G401 (cell line): Measurements from ENCODE around the gene PSMD4. TPM values are rescaled to one million over a fixed set of nuclear protein-coding genes. Genes with fewer than 3 reads are reported as not detected.
A peak's percentile ranks its signal among the peaks of the same experiment; 100 is the strongest.
"Not testable (repeated sequence)": the region's sequence is repeated elsewhere in the genome, so short reads cannot be mapped to it uniquely, and the experiment has no call there.

Experiments
- DNase-seq: peaks from one replicate; pipeline ENCODE4 v3.0.0-alpha.2; 2015; ENCODE audit warnings: low spot score
- in situ Hi-C: cut with HindIII; loops from 2 replicates; pipeline ENCODE4 v1.10.0; 2016; ENCODE audit warnings: low sequenced_read_pairs, mixed read lengths
- total RNA-seq: library from RNA; depleted of rRNA; stranded (reverse); fragments of >200 nt; shearing (Covaris generic); gene quantifications from 2 replicates; pipeline ENCODE4 v1.2.3, GENCODE V29; 2014

Gene PSMD4
- total RNA-seq, 1 experiment from 2014 or later = 242 TPM

DNA sequence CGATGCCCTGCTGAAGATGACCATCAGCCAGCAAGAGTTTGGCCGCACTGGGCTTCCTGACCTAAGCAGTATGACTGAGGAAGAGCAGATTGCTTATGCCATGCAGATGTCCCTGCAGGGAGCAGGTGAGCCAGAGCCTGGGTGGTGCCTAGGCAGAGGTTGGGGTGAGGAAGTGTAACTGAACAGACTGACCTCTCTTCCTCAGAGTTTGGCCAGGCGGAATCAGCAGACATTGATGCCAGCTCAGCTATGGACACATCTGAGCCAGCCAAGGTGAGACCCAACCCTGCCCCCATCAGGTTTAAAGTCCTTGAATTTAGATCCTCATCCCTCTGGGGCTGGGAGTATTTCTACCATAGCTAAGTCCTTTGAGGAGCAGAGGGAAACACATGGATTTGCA is 11.8 kb downstream of the PSMD4 start:
- in situ Hi-C loops = loop anchor here (10.0 kb wide), 1 partner anchor 172 kb away; no protein-coding TSS in a partner anchor
- no peak for DNase-seq

DNA sequence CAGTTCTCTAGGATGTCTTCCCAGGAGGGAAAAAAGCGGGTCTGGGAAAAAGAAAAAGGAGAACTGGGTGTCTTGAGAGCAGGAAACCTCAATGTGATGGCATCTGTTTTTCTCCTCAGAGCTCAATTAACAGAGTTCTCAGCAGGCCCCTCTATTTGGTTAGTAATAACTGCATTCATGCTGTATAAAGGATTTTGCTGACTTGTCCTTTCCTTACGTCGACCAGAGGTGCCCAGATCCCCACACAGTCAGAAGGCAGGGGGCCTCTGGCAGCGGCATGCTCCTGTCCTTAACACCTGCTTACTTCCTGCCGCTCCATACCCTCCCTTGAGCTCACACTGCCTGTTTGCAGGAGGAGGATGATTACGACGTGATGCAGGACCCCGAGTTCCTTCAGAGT is 12.3 kb downstream of the PSMD4 start:
- in situ Hi-C loops = loop anchor here (10.0 kb wide), 1 partner anchor 172 kb away; no protein-coding TSS in a partner anchor

DNA sequence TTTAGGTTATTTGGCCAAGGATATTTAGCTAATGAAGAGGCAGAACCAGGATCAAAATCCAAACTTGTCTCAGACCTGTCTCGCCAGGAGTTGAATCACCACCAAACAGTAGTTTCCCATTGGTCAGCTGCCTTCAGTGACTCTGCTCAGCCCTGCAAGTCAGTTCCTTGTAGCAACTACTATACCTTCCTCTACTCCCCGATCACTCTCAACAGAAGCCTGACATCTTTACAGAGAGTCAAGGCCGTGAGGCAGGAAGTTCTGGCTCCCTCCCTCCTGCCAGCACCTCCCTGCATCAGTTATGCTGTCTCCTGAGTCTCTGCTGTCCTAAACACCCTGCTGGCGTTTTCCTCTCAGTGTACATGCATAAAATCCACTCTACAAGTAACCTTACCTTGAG is 13.2 kb downstream of the PSMD4 start:
- in situ Hi-C loops = loop anchor here (10.0 kb wide), 1 partner anchor 173 kb away; no protein-coding TSS in a partner anchor
- no peak for DNase-seq

More for the DNA sequence above, 12.3 kb downstream of the PSMD4 start:
- no peak for DNase-seq

DNA sequence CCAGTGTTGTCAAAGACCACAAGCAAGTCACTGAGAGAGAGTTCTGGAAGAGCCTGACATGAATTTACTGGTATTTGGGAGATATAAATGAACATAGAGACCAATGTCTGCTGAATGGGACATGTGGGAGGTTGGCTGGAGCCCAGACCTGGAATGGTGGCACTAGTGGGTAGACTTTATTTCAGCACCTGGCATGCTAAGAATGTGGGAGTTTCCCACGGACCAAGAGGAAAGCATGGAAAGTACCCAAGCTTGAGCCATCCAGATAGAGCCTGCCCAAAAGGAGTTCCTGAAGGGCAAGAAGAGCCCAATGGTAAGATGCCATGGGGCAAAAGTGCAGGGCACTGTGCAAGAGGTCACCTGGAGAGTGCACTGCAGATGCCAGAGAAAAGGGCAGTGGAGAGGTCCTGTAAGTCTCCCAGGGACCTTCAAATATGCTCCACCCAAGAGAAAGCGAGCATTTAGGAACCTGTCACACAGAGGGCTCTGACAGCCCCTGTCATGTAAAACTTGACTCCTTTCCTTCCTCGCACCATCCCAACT is 19.5 kb downstream of the PSMD4 start:
- DNase-seq = no peak
- in situ Hi-C loops = no loop called here

DNA sequence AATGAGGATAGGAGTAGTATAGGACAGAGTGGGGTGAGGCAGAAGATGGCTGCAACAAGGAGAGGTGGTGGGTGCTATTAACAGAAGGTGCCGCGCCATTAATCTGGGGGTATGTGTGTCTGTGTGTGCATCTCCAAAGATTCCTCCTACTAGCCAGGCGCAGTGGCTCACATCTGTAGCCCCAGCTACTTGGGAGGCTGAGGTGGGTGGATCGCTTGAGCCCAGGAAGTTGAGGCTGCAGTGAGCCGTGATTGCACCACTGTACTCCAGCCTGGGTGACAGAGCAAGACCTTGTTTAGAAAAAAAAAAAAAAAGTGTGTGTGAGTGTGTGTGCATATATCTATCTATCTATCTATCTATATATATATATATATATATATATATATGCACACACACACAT is 20.8 kb downstream of the PSMD4 start:
- in situ Hi-C loops, DNase-seq: not testable (repeated sequence)

DNA sequence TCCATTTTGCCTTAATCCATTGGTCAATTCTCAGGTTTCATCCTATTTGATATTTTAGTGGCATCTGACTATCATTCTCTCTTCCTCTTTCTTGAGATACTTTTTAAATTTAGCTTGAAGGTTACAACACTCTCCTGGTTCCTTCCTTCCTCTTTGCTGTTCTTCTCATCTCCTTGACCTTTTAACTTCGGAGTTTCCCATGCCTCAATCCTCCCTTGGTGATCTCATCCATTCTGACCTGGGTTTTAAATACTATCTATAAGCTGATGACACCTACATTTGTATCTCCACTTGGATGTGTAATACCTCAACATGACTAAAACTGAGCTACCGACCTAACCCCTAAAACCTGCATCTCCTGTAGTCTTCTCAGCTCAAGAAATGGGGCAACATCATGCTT is 22.7 kb downstream of the PSMD4 start:
- in situ Hi-C loops = no loop called here
- DNase-seq = no peak

DNA sequence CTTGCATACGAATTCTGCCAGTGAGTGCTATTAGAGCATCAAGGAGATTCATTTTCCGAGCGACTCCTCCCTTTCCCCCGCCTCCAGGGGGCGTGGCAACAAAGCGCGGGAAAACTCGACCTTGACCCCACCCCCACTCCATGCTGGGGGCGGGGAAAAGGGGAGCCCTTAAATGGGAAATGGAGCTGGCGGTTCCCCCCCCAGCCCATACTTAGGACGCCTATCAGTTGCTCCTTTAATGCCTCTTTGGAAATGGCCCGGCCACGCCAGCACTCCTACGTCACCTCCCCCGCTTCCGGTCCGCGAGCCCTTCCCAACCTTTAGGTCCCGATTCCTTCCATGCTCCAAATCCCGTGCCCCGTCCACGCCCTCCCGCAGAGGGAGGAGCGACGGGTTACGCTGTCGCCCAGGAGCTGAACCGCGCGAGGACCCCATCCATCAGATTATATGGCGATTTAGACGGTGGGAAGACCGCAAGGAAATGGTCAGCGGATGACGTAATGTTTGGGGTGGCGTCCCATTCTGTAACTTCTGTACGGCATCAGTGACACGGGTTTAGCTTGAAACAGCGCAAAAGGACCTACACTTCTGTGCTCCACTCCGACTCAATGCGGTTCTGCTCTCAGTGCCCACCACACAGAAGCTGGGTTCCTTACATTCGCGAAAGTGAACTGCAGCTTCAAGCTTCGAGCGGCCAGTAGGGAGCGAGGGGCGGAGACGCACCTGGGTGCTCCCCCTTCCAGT is 26.9 kb downstream of the PSMD4 start:
- in situ Hi-C loops = no loop called here
- peak; percentile 98 for DNase-seq

DNA sequence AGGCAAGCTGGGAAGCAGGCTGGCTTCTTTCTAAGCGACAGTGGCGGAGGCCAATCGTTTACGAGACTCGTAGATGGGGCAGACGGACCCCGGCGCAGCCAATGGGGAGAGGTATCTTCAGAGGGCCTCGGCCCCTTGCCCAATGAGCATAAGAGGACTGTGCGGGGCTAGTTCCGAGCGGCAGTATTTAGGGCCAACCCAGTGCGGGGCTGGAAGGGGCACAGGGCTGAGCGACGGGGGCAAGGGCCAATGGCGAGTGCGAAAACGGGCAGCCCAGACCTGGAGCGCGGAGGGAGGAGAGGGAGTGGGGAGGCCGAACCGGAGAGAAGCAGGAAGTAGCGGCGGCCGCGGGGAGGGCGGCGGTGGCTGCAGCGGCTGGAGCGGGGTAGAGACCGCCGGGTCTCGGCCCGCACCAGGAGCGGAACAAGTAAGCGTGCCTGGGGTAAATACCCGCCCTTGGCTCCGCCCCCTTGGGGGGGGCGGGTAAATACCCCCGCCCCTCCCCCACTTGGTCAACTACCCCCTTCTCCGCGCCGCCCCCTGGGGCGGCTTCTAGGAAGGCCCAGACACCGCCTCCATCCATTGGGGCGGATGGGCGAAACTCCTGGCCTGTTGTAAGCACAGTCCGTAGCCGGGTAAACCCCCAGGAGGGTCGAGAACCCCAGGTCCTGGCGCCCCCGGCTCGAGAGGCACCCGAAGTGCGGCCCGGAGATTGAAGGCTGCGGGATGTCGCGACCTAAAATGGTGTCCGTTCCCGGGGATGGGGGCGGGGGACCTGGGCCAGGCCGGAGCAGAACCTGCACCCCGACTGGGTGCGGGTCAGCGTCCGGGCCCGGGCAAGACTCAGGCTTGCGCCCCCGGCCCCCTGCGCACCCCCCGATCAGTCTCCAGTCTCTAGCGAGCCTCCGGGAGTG is 27.7 kb downstream of the PSMD4 start, which contains the start of gene ZNF687:
TSS of gene ZNF687 (plus strand) at position 331 of the 914 bp plus-strand sequence. CDS start 3,993 bp downstream, outside the sequence.
- in situ Hi-C loops = no loop called here
- peak; percentile 100 for DNase-seq

DNA sequence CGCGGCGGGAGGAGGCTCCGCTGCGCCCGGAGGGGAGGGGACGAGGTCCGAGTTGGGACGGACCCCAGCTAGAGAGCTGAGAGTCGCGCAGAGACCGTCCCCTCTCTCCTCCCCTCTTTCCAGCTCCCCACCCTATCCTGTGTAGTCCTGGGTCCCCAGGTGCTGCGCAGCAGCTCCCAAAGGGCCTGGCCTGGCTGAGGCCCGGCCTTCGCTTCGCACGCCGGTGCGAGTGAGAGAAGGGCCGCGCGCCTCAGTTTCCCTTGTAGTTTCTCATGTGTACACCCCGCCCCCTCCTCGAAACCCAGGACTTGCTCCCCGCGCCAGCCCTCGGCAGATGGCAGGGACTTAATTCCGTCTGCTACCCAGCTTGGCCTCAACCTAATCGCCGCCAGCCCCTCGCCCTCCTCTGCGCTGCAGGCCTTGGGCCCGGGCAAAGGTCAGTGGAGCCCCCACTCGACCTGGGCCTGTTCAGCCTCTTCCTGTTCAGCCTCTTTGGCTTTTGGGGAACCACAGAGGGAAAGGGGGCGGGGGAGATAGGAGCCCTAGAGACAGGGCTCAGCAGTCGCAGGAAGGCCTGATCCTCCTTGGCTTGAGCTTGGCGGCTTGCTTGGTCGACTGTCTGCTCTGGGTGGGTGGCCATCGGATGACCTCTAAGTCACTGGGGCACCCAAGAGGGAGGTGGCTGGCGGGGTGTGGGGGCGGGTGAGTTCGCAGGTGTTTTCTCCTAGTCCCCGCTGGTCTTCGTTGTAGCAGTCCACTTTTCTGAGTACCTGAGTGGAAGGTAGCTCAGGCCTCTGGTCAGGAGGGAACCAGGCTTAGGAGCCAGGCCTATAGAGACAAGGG is 28.6 kb downstream of the PSMD4 start:
- in situ Hi-C loops = no loop called here
- DNase-seq = peak; percentile 31

DNA sequence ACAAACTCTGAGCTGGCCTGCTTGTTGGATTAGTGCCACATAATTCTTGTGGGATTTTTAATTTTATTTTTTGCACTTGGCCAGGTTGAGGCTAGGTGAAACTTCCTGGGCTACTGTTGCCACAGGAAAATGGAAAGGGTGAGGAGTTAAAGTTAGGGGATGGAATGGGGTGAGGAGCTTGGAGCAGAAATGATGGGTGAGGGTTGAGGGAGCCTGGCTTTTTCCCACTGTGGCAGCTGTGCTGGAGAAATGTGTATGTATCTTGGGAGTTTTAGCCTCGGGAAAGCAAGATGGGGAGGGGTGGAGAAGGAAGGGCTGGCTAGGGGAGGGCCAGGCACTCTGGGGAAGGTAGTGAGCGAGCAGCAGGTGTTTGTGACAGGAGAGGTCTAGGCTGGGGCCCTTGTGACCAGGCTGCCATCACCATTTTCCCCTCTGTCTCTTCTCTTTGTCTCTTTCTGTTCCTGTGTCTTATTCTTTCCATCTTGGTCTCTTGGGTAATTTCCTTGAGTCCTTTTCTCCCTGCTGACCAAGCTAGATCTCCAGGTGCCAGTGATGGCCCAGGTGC is 29.6 kb downstream of the PSMD4 start:
- in situ Hi-C loops = no loop called here
- DNase-seq = no peak

DNA sequence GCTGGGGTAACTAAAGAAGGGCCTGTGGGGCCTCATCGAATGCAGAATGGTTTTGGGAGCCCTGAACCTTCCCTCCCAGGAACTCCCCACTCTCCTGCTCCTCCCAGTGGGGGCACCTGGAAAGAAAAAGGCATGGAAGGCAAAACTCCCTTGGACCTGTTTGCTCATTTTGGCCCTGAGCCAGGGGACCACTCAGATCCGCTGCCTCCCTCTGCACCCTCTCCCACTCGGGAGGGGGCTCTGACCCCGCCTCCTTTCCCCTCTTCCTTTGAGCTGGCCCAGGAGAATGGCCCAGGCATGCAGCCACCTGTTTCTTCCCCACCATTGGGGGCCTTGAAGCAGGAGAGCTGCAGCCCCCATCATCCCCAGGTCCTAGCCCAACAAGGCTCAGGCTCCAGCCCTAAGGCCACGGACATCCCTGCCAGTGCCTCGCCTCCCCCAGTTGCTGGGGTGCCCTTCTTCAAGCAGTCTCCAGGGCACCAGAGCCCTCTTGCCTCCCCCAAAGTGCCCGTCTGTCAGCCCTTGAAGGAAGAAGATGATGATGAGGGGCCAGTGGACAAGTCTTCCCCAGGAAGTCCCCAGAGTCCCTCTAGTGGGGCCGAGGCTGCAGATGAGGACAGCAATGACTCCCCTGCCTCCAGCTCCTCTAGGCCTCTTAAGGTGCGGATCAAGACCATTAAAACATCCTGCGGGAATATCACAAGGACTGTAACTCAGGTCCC is 32.2 kb downstream of the PSMD4 start:
- in situ Hi-C loops = no loop called here
- DNase-seq = no peak

DNA sequence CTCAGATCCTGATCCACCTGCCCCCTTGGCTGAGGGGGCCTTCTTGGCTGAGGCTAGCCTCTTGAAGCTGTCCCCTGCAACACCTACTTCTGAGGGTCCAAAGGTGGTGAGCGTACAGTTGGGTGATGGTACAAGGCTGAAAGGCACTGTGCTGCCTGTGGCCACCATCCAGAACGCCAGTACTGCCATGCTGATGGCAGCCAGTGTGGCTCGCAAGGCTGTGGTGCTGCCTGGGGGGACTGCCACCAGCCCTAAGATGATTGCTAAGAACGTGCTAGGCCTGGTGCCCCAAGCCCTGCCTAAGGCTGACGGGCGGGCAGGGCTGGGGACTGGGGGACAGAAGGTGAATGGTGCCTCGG is 32.8 kb downstream of the PSMD4 start:
- DNase-seq = no peak
- in situ Hi-C loops = no loop called here

DNA sequence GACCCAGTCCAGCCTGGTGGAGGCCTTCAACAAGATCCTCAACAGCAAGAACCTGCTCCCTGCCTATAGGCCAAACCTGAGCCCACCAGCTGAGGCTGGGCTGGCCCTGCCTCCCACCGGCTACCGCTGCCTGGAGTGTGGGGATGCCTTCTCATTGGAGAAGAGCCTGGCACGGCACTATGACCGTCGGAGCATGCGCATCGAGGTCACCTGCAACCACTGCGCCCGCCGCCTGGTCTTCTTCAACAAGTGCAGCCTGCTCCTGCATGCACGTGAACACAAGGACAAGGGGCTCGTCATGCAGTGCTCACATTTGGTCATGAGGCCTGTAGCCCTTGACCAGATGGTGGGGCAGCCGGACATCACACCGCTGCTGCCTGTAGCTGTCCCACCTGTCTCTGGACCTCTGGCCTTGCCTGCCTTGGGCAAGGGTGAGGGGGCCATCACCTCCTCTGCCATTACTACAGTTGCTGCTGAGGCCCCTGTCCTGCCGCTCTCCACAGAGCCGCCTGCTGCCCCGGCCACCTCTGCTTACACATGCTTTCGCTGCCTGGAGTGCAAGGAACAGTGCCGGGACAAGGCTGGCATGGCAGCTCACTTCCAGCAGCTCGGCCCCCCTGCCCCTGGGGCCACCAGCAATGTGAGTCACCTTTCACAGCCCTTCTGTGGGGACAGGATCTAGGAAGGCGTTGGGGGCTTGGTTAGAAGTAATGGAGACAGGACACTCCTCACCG is 33.4 kb downstream of the PSMD4 start:
- in situ Hi-C loops = no loop called here
- DNase-seq = no peak

DNA sequence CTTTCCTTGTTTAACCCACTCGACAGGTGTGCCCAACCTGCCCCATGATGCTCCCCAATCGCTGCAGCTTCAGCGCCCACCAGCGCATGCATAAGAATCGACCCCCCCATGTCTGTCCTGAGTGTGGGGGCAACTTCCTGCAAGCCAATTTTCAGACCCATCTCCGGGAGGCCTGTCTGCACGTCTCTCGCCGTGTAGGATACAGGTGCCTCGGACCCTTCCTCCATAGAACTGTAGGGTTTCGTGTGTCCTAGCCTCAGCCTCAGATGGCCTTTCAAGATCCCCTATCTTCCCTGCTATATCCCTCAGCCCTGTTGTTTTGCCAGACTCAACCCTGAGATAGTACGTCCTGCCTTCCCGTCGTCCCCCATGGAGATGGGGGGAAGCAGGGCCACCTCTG is 34.0 kb downstream of the PSMD4 start:
- DNase-seq = no peak
- in situ Hi-C loops = no loop called here

DNA sequence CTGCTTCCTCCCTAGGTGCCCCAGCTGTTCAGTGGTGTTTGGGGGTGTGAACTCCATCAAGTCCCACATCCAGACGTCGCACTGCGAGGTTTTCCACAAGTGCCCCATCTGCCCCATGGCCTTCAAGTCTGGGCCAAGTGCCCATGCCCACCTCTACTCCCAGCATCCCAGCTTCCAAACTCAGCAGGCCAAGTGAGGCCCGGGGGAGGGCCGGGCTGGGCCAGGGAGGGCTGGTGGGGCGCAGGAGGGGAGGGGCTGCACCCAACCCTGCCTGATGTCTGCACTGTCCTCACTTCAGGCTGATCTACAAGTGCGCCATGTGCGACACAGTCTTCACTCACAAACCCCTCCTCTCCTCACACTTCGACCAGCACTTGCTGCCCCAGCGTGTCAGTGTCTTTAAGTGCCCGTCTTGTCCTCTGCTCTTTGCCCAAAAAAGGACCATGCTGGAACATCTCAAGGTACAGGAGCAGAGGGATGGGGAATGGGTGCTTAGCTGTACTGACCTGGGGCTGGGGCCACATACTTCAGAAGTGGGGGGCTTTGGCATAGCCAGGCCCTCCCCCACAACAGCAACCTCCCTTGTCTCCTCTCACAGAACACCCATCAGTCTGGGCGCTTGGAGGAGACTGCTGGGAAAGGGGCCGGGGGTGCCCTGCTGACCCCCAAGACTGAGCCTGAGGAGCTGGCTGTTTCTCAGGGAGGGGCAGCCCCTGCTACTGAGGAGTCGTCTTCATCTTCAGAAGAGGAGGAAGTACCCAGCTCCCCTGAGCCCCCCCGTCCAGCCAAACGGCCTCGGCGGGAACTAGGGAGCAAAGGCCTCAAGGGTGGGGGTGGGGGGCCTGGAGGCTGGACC is 34.8 kb downstream of the PSMD4 start:
- in situ Hi-C loops = no loop called here
- DNase-seq = no peak

DNA sequence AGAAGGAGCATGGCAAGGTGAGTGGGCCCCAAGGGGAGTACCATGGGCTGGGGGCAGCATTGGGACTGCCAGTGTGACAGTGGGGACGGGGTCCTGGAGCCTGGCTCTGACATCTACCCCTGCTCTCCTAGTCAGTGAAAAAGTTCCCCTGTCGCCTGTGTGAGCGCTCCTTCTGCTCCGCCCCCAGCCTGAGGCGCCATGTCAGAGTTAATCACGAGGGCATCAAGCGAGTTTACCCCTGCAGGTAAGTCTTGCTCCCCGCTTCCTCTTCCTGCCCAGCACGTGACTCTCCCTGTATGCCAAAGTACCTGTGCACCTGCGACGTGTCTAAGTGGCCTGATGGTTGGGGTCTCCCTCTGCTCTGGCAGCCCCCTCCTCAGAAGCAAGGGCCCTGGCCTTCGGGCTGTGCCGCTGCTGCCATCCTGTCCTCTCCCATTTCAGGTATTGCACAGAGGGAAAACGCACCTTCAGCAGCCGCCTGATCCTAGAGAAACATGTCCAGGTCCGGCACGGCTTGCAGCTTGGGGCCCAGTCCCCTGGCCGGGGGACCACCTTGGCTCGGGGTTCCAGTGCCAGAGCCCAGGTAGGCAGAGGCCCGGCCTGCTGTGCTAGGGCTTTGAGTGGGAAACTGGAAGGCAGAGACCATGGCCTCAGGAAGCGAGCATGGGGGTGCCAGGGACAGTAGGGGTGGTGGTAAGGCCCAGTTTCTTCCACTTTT is 35.6 kb downstream of the PSMD4 start:
- in situ Hi-C loops = no loop called here
- DNase-seq = no peak
